Astrocyte of the hippocampus (primary cell): ENCODE results near the gene LTN1.
A peak's percentile ranks its signal among the peaks of the same experiment; 100 is the strongest.
"Not testable (repeated sequence)": the region's sequence is repeated elsewhere in the genome, so short reads cannot be mapped to it uniquely, and the experiment has no call there.

Experiments used
- DNase-seq: peaks from one replicate; pipeline ENCODE4 v3.0.0; 2011; ENCODE audit warnings: low read depth, low spot score

The LTN1 gene

GRCh38 chr21:28982637-28983036, 10.0 kb downstream of the LTN1 start:
- no peak for DNase-seq

DNA sequence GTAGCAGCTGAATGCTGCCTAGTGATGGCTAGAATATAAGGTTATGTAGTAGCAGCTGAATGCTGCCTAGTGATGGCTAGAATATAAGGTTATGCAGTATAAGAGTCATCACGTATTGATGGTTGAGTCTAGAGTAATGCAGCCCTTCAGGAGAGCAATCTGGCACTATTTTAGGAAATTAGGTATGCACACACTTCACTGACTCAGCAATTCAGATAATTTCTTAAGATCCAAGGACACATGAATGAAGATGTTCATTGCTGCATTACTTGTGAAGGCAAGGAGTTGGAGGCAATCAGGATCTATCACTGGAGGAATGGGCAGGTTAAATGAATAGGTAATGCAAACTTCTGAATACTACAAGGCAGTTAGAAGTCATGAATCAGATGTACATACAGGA, 13.6 kb downstream of the LTN1 start:
- DNase-seq: no peak

DNA sequence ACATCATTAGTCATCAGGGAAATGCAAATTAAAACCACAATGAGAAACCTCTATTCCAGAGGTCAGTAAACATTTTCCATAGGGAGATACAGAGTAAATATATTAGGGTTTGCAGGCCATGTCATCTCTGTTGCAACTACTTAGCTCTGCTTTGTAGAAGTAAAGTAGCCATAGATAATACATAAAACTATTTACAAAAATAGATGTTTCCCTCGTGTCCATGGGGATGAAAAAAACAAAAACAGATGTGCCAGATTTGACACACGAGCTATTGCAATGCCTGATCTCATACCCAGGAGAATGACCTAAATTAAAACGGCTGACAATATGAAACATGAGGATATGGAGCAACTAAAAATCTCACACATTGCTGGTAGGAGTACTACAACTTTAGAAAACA, 17.3 kb downstream of the LTN1 start:
- DNase-seq: no peak

GRCh38 chr21:28974531-28975227, 18.0 kb downstream of the LTN1 start:
- no peak for DNase-seq

DNA sequence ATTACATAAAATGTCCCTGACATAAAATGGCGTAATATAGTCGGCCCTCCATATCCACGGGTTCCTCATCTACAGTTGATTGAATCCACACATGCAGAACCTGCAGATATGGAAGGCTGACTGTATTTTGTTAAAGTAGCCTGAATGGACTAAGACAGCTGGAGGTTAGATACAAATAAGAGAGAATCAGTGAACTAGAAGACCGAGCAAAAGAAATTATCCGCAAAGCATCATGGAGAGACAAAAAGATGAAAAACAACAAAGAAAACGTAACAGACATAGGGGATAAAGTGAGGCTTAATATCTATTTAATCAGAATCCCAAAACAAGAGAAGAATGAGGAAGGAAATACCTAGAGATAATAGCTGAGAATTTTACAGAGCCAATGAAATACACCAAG, 20.3 kb downstream of the LTN1 start:
- DNase-seq: no peak

DNA sequence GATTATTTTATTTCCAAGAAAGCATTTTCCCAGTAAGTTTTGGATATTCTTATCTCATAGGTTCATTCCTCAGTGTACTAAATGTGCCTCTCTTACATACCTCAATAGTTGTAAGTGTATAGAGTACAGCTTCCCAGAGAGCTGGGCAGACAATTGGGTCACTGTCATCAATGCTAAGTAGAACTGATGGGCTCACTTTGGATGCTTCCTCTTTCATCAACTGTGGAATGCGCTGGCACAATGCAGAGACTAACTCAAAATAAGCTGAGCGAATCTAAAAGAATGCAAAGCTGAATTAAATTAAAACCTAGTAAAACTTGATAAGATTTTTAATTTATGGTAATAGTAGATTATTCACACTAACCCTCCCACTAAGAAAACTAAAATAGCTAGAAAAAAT, 21.5 kb downstream of the LTN1 start:
- DNase-seq: peak; percentile 19

DNA sequence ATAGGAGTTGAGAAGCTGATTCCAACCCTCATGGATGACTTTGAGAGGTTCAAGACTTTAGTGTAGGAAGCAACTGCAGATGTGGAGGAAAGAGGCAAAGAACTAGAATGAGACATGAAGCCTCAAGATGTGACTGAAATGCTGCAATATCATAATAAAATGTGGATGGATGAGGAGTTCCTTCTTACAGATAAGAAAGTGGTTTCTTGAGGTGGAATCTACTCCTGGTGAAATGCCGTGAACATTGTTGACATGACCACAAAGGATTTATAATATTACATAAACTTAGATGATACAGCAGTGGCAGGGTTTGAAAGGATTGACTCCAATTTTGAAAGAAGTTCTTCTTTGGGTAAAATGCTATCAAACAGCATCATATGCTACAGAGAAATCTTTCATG, 28.8 kb downstream of the LTN1 start:
- no peak for DNase-seq

- no peak for DNase-seq
These were observed 30.2 kb downstream of the LTN1 start for GRCh38 chr21:28962465-28962864.

- no peak for DNase-seq
These were observed 30.8 kb downstream of the LTN1 start for GRCh38 chr21:28961927-28962326.

- no peak for DNase-seq
These were observed 32.4 kb downstream of the LTN1 start for GRCh38 chr21:28960245-28960644.

GRCh38 chr21:28959367-28960099, 33.1 kb downstream of the LTN1 start:
- DNase-seq: peak; percentile 54

DNA sequence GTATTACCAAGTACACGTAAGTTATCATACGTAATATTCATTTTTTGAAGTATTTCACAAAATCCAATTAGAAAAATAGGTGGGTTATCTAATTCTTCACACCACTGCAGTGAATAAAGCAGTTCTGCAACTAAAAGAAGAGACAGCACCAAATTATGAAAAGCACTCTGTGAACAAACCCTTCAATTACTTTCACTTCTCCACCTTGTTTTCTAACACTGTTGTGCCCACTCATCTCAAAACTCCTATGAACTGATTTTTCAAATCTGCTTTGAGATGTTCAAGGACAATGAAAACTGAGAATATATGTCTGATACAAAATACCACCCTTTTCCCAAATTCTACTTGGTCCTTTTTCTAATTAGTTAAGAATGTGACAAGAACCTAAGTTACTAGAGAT, 39.4 kb downstream of the LTN1 start:
- no peak for DNase-seq

DNA sequence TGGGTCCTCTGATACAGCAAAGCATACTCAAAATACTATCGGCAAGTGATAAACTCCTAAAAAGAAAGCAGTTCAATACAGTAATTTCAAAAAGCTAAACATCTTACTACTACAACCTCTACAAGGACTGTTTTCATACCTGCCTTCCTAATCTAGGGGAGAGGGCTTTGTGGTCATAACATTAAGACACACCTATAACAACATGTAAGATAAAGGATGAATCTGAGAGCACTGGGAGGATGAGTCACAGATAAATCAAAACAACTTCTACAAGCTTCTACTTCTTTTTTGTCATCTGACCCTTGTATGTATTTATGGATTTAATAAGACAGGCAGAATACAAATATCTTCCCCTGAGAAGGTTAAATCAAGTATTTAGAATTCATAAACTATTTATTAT, 40.0 kb downstream of the LTN1 start:
- no peak for DNase-seq

- DNase-seq: no peak
These were observed 43.4 kb downstream of the LTN1 start for GRCh38 chr21:28949318-28949717.

DNA sequence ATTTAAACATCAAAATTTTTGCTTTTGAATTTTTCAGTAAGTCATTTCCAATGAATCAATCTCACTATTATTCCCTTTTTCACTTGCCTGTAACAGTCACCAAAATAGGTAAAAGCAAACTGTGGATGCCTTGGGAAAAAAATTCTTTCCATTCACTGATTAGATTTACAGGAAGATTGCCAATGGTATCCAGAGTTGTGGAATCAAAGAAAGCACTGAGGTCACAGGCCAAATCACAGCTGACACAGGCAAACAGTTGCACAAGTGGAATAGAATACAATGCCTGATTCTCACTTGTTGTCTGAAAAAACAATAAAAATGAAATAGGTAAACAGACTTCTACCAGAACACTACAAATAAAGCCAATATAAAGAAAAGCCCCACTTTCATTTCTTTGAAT, 48.4 kb downstream of the LTN1 start:
- DNase-seq: peak; percentile 42

GRCh38 chr21:28943631-28944030, 49.0 kb downstream of the LTN1 start:
- no peak for DNase-seq

- DNase-seq: no peak
These were observed 54.0 kb downstream of the LTN1 start for GRCh38 chr21:28938726-28939125.

DNA sequence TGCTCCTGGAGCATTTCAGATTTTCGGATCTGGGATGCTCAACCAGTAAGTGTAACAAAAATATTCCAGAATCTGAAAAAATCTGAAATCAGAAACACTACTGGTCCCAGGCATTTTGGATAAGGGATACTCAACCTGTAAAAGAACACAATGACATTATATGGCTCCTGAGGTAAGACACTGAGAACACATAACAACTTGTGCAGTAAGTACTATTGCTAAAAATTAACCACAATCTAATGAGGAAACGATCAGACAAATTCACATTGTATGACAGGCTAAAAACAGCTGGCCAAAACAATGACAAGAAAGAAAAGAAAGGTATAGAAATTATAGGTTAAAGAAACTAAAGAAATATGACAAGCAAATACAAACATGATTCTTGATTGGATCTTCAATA, 54.9 kb downstream of the LTN1 start:
- DNase-seq: no peak

GRCh38 chr21:28936721-28937120, 56.0 kb downstream of the LTN1 start:
- DNase-seq: no peak

DNA sequence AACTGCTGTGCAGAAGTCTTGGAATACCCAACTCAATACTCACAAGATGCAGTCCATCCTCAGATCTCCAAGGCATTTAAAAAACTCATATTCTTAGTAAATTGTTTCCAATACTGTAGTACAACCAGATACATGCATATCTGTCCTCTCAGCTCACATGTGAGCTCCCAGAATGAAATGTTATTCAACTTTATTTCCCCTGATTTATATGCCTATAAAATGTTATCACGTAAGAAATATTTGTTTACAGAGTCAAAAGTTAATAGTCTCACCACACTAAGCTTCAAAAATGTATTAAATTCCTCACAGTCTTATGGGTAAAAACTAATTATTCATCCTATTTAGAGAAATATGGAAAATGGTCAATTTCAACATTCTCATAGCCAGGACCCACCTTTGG, 56.6 kb downstream of the LTN1 start:
- DNase-seq: no peak

- DNase-seq: no peak
These were observed 60.0 kb downstream of the LTN1 start for GRCh38 chr21:28932717-28933116.

- DNase-seq: not testable (repeated sequence)
These were observed 60.8 kb downstream of the LTN1 start for GRCh38 chr21:28931708-28932372.
